Right lobe of liver (tissue), 6 donors: Measurements from ENCODE around the gene FAM163A. TPM values are rescaled to one million over a fixed set of nuclear protein-coding genes. Genes with fewer than 3 reads are reported as not detected.
"Not testable (repeated sequence)": the region's sequence is repeated elsewhere in the genome, so short reads cannot be mapped to it uniquely, and the experiment has no call there.

Source experiments
- ATAC-seq, 4 donors: fragments of 200-7000 bp; cut with Tn5 transposase; one replicate each; pipeline ENCODE4 v1.9.1; 2020; ENCODE audit warnings: mild to moderate bottlenecking in 4 of 4, moderate library complexity in 4 of 4
- DNase-seq, 3 donors: peaks; one replicate each; pipeline ENCODE4 v3.0.0-alpha.2; 2020
- H3K27ac ChIP-seq, 3 donors: fragments of 200-600 bp; one replicate each; pipeline ENCODE4 v1.8.0; 2022
- H3K27me3 ChIP-seq, 2 donors: fragments of 200-600 bp; one replicate each; pipeline ENCODE4 v1.8.0; 2022
- H3K36me3 ChIP-seq, 4 donors: fragments of 200-600 bp; sonication (generic) in 1 of 4; one replicate each; pipeline versions ENCODE4 v1.5.1 to v1.8.0; 2017 to 2022; ENCODE audit warnings: control low read depth in 1 of 4
- H3K4me1 ChIP-seq, 4 donors: fragments of 200-600 bp; sonication (generic) in 1 of 4; one replicate each; pipeline versions ENCODE4 v1.5.1 to v1.8.0; 2017 to 2022; ENCODE audit warnings: control low read depth in 1 of 4
- H3K4me3 ChIP-seq, 3 donors: fragments of 200-600 bp; one replicate each; pipeline ENCODE4 v1.8.0; 2022
- H3K9me3 ChIP-seq, 4 donors: fragments of 200-600 bp; sonication (generic) in 1 of 4; one replicate each; pipeline versions ENCODE4 v1.5.1 to v1.8.0; 2017 to 2022; ENCODE audit warnings: control low read depth in 1 of 4
- POLR2A ChIP-seq: fragments of 450-650 bp; IDR thresholded peaks from one replicate; pipeline ENCODE4 v1.6.1; 2017; ENCODE audit warnings: antibody characterized with exemption, mild to moderate bottlenecking
- WGBS: methylation state at CpG from one replicate; pipeline ENCODE4 v1.1.6; 2018; ENCODE audit warnings: low coverage, low lambda C conversion rate; ENCODE audit not compliant: insufficient coverage; ENCODE audit errors: missing lambda C conversion rate; 5-methylcytosine and 5-hydroxymethylcytosine counted together
- intact Hi-C, 2 donors: fragments of 100-400 bp; cut with DNase I; formaldehyde crosslinking; loops; one replicate each; pipeline versions ENCODE4 v1.11.2 to v1.14.1; 2022
- total RNA-seq, 6 experiments: library from RNA; depleted of rRNA in 2 of 6; stranded (reverse); fragments of >200 nt in 2 of 6; fragmentation: NEBNext Ultra II Directional in 3 of 6; extraction: Animal tissue kit (Norgen Biotek cat#: 25700) in 3 of 6; gene quantifications; one replicate each; pipeline versions ENCODE4 v1.1.0 to v1.2.4, GENCODE V29; 2016 to 2023
- TF ChIP-seq, protein P1 (sequence below), 4 donors: fragments of 200-600 bp in 3 of 4; fragments of 450-650 bp in 1 of 4; IDR thresholded peaks; one replicate each; pipeline versions ENCODE4 v1.5.1 to v1.8.0; 2016 to 2022; ENCODE audit warnings: antibody characterized with exemption in 4 of 4, mild to moderate bottlenecking in 2 of 4
- donor health status: DM: no; HTN: yes; CAD: no.
- donor health status: DM: no; HTN: no; CAD: no.
- donor health status: DM: no; HTN: no; CAD: no.
- donor health status: DM: no; HTN: yes; CAD: no.
- donor health status: DM: no; HTN: yes; CAD: no.

Gene FAM163A
- total RNA-seq, 6 experiments from 2014 or later: 0.07 to 0.12 (median 0.12) TPM; not detected in 3

DNA sequence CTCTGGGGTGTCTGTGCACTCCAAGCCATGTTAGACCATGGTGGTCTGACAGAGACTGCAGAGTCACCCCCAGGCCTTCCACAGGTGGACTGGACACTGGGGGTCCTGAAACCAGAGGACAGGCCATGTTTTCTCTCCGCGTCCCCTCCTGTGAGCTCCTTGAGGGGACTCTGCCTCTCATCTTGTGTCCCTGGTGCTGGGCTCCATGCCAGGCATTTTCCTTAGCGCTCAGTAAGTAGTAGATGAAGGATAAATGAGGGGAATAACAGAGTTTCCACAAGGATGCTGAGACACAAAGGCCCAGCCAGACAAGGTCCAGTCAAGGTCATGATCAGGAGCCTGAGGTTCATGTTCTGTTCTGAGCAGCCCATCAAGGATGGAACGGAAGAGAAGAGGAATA, 57.4 kb downstream of the FAM163A start:
- TF ChIP-seq, protein P1, sequence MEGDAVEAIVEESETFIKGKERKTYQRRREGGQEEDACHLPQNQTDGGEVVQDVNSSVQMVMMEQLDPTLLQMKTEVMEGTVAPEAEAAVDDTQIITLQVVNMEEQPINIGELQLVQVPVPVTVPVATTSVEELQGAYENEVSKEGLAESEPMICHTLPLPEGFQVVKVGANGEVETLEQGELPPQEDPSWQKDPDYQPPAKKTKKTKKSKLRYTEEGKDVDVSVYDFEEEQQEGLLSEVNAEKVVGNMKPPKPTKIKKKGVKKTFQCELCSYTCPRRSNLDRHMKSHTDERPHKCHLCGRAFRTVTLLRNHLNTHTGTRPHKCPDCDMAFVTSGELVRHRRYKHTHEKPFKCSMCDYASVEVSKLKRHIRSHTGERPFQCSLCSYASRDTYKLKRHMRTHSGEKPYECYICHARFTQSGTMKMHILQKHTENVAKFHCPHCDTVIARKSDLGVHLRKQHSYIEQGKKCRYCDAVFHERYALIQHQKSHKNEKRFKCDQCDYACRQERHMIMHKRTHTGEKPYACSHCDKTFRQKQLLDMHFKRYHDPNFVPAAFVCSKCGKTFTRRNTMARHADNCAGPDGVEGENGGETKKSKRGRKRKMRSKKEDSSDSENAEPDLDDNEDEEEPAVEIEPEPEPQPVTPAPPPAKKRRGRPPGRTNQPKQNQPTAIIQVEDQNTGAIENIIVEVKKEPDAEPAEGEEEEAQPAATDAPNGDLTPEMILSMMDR (IDR thresholded peaks at IDR 0.05): no peak
- TF ChIP-seq POLR2A: no peak
- intact Hi-C loops: no loop called here
- Histone ChIP-seq H3K27me3 (no peaks in the 10 kb centered on the region), H3K4me3 (no peak overlapping the region), H3K4me1 (no peaks in the 10 kb centered on the region), H3K27ac (no peak overlapping the region), H3K9me3 (no peaks in the 10 kb centered on the region), H3K36me3 (no peaks in the 10 kb centered on the region)
- WGBS: 100% methylated on average over 1 of the region's 4 CpGs
- DNase-seq (no peak), ATAC-seq (no peak)

DNA sequence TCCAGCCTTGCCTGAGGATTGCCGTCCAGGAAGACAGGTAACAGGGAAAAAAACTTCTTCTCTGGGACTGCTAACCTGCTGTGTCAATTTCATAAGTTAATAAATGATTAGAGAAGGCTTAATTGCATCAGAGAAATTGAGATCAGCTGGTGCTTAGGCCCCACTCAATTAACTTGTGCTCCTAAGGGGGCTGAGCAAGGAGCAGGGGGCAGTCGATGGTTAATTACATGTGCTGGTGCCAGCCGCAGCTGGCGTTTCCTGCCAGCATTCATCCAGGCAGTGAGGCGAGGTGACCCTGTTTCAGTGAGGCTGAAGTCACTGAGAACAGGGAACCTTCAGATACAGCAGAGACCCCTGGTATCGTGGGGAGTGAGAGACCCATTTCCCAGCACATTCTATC, 60.0 kb downstream of the FAM163A start:
- Histone ChIP-seq H3K4me1 (no peaks in the 10 kb centered on the region), H3K27ac (no peak overlapping the region), H3K9me3 (no peaks in the 10 kb centered on the region), H3K36me3 (no peaks in the 10 kb centered on the region), H3K27me3 (no peaks in the 10 kb centered on the region), H3K4me3 (no peak overlapping the region)
- TF ChIP-seq POLR2A: no peak
- TF ChIP-seq, protein P1 (IDR thresholded peaks at IDR 0.05): no peak
- no peak for ATAC-seq
- intact Hi-C loops: no loop called here
- WGBS: 56% methylated on average over 4 of the region's 6 CpGs
- DNase-seq: no peak

DNA sequence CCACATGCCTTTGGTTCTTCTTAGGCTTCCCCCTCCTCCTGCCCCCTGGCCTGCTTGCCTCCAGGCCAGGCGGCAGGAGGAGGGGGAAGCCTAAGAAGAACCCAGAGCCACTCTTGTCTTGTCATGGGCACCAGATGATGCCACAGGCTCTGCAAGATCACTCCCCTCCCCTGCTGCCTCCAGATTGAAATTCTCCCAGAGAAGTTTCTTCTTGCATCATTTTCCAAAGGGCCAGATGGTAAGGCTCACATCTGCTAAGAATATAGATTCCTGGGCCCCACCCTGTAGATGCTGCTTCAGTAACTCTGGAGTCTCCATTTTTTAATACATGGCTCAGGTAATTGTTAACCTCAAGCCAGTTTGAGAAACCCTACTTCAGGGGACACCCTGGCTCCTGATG, 60.8 kb downstream of the FAM163A start:
- Histone ChIP-seq H3K27me3 (no peaks in the 10 kb centered on the region), H3K4me3 (no peak overlapping the region), H3K27ac (no peak overlapping the region), H3K36me3 (no peaks in the 10 kb centered on the region), H3K4me1 (no peaks in the 10 kb centered on the region), H3K9me3 (no peaks in the 10 kb centered on the region)
- WGBS: no CpG with 5 or more reads among the region's 1 CpG
- DNase-seq (no peak), ATAC-seq (no peak)
- intact Hi-C loops: no loop called here
- TF ChIP-seq, protein P1 (IDR thresholded peaks at IDR 0.05): no peak
- TF ChIP-seq POLR2A: no peak

DNA sequence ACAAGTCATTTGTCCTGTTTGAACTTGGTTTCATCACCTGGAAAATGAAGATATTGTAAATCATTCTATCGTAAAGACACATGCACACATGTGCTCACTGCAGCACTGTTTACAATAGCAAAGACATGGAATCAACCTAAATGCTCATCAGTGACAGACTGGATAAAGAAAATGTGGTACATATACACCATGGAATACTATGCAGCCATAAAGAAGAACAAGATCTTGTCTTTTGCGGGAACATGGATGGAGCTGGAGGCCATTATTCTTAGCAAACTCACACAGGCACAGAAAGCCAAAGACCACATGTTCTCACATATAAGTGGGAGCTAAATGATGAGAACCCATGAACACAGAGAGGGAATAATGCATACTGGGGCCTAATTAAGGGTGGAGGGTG, 61.3 kb downstream of the FAM163A start:
- H3K27me3 ChIP-seq, H3K9me3 ChIP-seq, H3K36me3 ChIP-seq, H3K4me3 ChIP-seq, DNase-seq, ATAC-seq, intact Hi-C loops, H3K4me1 ChIP-seq, H3K27ac ChIP-seq: not testable (repeated sequence)
- 90% methylated on average over 1 of the region's 2 CpGs for WGBS

DNA sequence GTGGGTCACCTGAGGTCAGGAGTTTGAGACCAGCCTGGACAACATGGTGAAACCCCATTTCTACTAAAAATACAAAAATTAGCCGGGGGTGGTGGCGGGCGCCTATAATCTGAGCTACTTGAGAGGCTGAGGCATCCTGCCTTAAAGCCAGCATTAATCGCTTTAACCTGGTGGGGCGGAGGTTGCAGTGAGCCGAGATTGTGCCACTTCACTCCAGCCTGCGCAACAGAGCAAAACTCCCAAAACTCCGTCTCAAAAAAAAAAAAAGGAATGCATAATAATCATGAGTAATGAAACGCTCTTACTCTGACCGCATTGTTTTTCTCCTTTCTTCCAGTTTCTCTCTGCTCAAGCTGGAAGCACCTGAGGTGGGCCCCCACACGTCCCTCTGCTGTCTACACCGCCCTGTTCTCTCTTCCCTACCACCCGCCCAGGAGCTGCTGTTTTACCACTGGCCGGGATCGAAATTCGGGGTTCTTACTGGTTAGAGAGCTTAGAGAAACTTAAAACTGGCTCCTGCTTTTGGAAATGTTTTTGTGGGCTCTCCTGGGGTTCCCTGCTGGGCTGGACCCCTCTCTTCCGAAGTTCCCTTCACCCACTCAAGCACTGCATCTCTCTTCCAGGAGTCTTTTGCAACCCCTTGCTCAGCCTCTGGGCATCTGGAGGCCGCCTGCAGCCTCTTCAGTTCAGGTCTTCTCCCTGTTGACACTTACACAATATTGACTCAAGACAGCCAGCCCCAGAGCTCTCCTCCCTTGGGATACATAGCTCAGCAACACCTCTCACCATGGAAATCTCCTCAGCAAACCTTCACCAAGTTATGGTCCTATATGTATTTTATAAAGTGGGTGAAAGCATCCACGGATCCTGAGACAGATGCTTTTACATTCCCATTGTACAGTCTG, 62.5 kb downstream of the FAM163A start:
- Histone ChIP-seq H3K27me3 (no peaks in the 10 kb centered on the region), H3K27ac (no peak overlapping the region), H3K4me3 (no peak overlapping the region), H3K9me3 (no peaks in the 10 kb centered on the region), H3K4me1 (no peaks in the 10 kb centered on the region), H3K36me3 (no peaks in the 10 kb centered on the region)
- DNase-seq: no peak
- TF ChIP-seq, protein P1 (IDR thresholded peaks at IDR 0.05): no peak
- TF ChIP-seq POLR2A: no peak
- intact Hi-C loops: no loop called here
- ATAC-seq: no peak
- WGBS: 81% methylated on average over 13 of the region's 19 CpGs
